HG02981 (cell line): ENCODE measurements around the gene ETF1.
A peak's percentile ranks its signal among the peaks of the same experiment; 100 is the strongest.

ENCODE experiments used
- ATAC-seq: cut with Tn5 transposase; IDR thresholded peaks from one replicate; pipeline ENCODE4 v1.9.1; 2021; ENCODE audit warnings: mild to moderate bottlenecking, moderate library complexity; ENCODE audit not compliant: unreplicated experiment

The ETF1 gene

DNA sequence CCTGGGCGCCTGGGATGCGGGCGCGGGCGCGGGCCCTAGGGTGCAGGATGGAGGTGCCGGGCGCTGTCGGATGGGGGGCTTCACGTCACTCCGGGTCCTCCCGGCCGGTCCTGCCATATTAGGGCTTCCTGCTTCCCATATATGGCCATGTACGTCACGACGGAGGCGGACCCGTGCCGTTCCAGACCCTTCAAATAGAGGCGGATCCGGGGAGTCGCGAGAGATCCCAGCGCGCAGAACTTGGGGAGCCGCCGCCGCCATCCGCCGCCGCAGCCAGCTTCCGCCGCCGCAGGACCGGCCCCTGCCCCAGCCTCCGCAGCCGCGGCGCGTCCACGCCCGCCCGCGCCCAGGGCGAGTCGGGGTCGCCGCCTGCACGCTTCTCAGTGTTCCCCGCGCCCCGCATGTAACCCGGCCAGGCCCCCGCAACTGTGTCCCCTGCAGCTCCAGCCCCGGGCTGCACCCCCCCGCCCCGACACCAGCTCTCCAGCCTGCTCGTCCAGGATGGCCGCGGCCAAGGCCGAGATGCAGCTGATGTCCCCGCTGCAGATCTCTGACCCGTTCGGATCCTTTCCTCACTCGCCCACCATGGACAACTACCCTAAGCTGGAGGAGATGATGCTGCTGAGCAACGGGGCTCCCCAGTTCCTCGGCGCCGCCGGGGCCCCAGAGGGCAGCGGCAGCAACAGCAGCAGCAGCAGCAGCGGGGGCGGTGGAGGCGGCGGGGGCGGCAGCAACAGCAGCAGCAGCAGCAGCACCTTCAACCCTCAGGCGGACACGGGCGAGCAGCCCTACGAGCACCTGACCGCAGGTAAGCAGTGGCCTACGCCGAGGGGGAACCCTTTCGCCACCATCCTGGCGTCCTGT, 77.5 kb downstream of the ETF1 start, which contains the start of gene EGR1:
EGR1 (plus strand) TSS at position 219 of the 864 bp plus-strand sequence; CDS start at position 502, 283 bp downstream.
- ATAC-seq = peak; percentile 51

DNA sequence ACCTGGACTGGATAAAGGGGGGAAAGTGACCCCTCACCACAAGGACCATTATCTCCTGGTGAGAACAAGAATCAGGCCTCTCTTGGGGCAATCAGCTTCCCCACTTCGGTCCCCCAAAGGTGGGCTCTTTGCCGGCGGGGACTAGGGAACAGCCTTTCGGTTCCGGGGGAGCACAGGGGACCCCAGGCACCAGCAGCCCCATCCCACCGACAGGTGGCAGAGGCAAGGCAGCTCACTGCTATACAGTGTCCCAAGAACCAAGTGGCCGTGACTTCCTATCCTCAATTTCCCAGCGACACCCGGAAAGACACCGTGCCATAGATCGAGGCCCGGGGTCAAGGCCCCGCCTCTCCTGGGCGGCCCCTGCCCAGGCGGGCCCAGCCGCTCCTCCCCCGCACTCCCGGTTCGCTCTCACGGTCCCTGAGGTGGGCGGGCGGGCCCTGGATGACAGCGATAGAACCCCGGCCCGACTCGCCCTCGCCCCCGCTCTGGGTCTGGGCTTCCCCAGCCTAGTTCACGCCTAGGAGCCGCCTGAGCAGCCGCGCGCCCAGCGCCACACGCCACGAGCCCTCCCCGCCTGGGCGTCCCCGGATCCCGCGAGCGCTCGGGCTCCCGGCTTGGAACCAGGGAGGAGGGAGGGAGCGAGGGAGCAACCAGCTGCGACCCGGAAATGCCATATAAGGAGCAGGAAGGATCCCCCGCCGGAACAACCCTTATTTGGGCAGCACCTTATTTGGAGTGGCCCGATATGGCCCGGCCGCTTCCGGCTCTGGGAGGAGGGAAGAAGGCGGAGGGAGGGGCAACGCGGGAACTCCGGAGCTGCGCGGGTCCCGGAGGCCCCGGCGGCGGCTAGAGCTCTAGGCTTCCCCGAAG, 78.4 kb downstream of the ETF1 start:
- ATAC-seq = peak; percentile 69

DNA sequence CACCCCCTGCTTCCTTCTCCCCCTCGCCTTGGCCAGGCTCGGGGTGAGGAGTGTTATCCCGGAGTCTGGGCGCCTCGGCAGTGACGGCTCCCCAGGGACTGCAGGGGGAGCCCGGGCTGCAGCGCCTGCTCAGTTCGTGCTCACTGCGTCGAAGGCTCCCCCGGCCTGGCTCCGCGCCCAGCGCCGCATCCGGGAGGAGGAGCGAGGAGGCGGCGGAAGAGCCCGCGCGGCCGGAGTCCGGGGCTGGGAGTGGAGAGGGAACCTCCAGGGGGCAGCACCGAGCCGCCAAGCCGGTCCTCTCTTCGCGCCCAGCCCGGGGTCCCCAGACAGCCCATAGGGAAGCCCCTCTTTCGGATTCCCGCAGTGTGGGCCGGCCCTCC, 79.0 kb downstream of the ETF1 start:
- peak; percentile 53 for ATAC-seq

DNA sequence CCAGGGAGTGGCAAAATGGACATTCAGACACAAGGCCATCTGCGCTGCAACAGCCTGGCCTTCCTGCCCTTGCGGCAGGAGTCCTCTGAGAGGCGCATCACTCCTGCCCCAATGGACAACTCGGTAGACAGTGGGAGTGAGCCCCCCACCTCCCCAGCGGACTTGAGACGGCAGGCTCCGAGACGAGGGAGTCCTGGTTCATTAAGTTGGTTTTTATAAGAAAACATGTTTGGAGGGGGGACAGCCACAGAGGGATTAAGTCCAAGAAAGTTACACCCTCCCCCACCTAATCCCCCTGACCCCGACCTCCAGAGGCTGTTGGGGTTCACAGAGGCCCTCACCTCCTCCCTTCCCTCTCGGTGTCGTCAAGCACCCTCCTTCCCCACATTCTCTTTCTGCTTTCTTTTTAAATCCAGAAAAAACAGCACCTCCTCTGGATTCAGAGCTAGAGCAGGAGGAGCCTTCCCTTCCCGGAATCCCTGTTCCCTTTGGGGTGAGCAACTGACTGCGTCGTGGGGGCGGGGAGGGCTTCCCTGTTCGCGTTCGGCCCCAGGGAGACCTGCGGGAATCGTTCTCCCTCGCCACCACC, 79.5 kb downstream of the ETF1 start:
- ATAC-seq = no peak

DNA sequence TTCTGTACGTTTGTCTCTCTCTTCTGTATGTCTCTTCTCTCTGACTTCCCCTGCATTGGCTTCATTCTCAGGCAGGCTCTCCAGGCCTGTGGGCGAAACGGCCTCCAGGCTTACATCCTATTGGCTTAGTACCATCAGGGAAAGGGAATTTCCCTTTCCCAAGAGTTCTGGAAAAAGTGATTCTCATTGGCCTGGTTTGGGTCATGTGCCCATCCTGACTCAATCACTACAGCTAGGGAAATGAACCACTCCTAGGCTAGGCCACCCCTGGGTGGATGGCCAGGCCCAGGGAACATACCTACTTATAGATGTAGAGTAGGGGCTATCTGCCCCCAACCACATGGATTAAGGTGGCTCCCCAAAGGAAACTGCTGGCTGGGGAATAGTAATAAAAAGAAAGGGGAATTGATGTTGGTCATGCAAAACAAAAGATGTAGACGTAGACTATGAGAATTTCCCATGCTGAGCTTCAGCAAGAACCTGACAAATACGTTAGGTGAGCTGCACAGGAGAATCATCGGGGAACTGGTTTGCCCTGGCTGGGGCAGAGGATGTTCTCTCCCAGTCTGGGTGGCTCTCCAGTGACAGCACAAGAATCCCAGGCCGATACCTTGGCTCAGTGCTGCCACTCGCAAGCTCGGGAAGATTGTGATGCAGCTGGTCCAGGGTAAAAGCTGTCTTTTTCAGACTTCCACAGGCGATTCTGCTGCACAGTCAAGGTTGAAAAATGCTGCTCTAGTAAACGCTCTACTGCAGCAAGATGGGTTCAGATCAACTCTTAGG, 81.5 kb downstream of the ETF1 start:
- ATAC-seq = no peak

DNA sequence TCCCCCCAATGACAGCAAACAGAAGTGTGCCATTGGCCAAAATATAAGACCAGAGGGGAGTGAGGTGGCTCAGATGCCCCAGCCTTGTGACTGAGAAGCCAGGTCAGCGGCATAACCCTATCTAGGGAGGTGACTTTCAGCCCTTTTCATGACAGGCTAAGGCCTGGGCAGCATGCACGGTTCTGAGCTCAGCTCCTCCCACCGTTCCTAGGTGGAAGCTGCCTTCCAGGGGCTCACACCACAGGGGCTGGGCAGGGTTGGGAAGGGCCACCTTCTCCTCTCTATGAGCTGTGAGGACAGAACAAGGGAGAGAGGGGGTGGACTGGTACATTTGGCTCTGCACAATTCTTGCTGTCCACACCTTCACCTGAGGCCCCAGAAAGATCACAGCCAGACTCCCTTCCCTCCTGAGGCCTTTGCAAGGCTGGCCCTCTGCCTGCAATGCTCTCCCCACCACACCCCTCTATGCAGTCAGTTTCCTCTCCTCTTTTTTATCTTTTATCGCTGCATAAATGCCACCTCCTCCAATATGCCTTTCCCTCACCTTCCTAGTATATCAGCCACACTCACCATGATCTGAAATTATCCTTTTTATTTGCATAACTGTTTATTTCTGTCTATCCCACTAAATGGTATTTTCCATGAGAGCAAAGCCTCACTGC, 82.9 kb downstream of the ETF1 start:
- no peak for ATAC-seq

DNA sequence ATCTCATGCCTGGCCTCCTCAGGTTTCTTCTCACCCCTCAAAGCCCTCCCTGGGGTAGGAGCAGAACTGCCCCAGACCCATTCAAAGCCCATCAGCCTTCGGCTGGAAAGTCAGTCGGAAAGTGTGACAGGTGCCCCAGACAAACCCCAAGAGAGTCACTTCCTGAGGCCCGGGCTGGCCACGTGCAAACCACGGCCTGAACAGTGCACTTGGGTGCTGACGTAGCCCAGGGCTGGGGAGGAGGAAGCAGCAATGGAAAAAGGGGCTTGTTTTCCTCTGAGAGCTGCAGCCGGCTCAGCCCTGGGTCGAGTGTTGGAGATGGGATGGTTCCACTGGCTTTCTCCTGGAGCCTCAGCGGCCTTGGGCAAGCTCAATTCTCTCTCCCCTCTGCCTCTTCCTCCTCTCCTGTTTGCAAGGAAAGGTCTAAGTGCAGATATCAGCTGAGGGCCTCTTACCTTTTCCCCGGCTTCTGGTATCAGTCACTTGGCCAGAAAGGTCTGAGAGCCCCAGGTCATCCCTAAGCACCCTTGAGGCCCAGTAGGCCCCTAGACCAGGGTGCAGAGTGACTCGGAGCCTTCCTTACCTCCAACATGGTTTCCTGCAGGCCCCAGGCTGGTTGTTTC, 83.6 kb downstream of the ETF1 start:
- no peak for ATAC-seq

DNA sequence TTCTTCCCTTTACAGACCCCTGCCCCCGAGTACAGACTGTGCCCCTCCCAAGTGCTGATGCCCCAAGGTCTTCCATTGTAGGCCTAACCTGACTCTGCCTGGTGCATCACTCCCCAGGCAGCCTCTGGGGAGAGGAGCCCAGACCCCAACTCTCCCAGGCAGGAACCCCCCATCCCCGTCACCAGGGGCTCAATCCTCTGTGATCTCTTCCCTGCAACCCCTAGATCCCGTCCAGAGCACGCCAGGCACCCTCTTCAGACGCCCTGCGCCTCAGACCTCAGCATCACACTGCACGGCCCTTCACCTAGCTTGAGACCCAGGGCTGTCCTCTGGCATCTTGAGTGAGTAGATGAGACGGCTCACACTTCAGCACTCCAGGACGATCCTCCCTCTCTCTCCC, 84.2 kb downstream of the ETF1 start:
- no peak for ATAC-seq

DNA sequence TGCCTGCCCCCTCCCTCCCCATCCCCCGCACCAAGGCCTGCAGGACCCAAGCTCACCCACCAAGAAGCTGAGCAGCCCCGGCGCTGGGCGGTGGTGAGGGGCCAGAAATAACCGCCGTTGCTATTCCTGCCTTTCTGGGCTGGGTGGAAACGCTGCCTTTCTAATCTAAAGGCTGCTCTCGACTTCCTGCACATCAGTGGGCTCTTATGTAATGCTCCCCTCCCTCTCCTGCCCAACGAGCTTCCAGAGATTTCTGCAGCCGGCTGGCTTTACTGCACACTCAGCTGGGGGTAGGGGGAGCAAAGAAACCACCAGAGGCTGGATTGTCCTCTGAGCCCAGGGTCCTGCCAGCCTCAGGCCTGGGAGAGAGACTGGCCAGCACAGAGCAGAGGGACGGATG, 84.7 kb downstream of the ETF1 start:
- no peak for ATAC-seq

DNA sequence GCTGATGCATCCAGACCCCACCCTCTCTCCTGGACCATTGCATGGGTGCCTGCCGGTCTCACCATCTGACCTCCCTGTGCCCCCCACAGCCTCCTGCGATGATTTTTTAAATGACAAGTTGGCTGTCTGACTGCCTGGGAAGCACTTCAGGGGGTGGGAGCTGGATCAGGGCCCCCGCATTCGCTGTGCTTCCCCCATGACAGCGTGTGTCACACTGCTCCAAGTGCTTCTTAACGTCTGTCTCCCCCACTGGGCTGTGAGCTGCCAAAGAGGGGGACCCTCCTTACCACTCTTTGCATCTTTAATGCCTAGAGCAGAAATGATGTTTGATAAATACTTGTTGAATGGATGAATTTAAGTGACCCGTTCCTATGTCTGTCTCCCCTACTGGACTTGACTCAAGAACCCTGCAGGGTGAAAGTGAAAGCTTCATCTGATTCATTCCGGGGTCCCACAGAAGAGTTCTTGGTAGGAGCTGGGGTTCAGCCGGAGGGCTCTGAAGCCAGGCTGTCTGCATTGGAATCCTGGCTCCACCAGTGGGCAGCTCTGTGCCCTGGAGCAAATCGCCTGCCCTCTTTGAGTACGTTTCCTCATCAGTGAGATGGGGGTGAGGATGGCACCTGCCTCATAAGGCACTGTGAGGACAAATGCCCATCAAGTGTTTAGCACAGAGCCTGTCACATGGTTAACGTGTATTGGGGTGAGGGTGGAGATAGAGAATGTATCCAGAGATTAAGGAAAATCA, 85.3 kb downstream of the ETF1 start:
- no peak for ATAC-seq
